Vagina (tissue), 2 donors: ENCODE measurements around the gene ISG15. TPM values are rescaled to one million over a fixed set of nuclear protein-coding genes. Genes with fewer than 3 reads are reported as not detected.

Source experiments
- DNase-seq, 2 donors: peaks; one replicate each; pipeline ENCODE4 v3.0.0-alpha.2; 2017; ENCODE audit errors: extremely low spot score in 2 of 2
- H3K27ac ChIP-seq: fragments of 200-600 bp; sonication (generic); one replicate; pipeline ENCODE4 v1.5.1; 2019
- H3K27me3 ChIP-seq: fragments of 200-600 bp; sonication (generic); one replicate; pipeline ENCODE4 v1.5.1; 2019
- H3K36me3 ChIP-seq, 2 donors: fragments of 200-600 bp; sonication (generic); one replicate each; pipeline ENCODE4 v1.5.1; 2017 to 2019
- H3K4me1 ChIP-seq: fragments of 200-600 bp; sonication (generic); one replicate; pipeline ENCODE4 v1.5.1; 2019
- H3K4me3 ChIP-seq, 2 donors: fragments of 200-600 bp; sonication (generic); 1 replicate in 1 of 2; 2 replicates in 1 of 2; pipeline ENCODE4 v1.5.1; 2016 to 2019
- H3K9me3 ChIP-seq: fragments of 200-600 bp; sonication (generic); one replicate; pipeline ENCODE4 v1.5.1; 2019
- POLR2A ChIP-seq, 2 donors: fragments of 450-650 bp; IDR thresholded peaks; one replicate each; pipeline ENCODE4 v1.6.1; 2017; ENCODE audit warnings: antibody characterized with exemption in 2 of 2, mild to moderate bottlenecking in 2 of 2, moderate library complexity in 2 of 2
- POLR2AphosphoS5 ChIP-seq, 2 donors: sonication (generic); formaldehyde crosslinking; IDR thresholded peaks; one replicate each; pipeline ENCODE4 v1.9.0; 2017; ENCODE audit warnings: antibody characterized with exemption in 2 of 2, mild to moderate bottlenecking in 2 of 2, low read depth in 1 of 2; ENCODE audit not compliant: insufficient read depth in 1 of 2
- intact Hi-C: fragments of 100-400 bp; cut with DNase I; formaldehyde crosslinking; loops from one replicate; pipeline ENCODE4 v1.15.1; 2023
- total RNA-seq: library from RNA; depleted of rRNA; stranded (reverse); fragments of >200 nt; gene quantifications from one replicate; pipeline ENCODE4 v1.2.3, GENCODE V29; 2016
- TF ChIP-seq, protein P1 (sequence below), 3 experiments: fragments of 450-650 bp in 2 of 3; fragments of 200-600 bp in 1 of 3; sonication (generic) in 1 of 3; IDR thresholded peaks; one replicate each; pipeline ENCODE4 v1.5.1; 2017 to 2019; ENCODE audit warnings: antibody characterized with exemption in 3 of 3, mild to moderate bottlenecking in 2 of 3, moderate library complexity in 2 of 3

ISG15 gene
- total RNA-seq, 1 donor from 2014 or later: 29.0 TPM

DNA sequence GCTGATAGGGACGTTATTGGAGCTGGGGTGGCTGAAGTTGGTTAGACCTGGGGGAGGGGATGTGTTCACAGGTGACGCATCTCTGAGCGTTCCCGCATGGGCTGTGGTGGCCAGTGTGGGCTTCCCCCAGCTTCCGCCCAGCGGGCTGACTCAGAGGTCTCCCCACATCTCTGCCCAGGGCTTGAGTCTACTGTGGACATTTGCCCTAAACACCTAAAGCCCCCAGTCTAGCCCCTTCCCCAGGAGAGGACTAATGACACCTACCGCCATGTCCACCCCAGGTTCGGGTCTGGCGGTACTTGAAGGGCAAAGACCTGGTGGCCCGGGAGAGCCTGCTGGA, 8.6 kb downstream of the ISG15 start:
- no peak for TF ChIP-seq POLR2A (IDR thresholded peaks at IDR 0.05)
- TF ChIP-seq, protein P1, sequence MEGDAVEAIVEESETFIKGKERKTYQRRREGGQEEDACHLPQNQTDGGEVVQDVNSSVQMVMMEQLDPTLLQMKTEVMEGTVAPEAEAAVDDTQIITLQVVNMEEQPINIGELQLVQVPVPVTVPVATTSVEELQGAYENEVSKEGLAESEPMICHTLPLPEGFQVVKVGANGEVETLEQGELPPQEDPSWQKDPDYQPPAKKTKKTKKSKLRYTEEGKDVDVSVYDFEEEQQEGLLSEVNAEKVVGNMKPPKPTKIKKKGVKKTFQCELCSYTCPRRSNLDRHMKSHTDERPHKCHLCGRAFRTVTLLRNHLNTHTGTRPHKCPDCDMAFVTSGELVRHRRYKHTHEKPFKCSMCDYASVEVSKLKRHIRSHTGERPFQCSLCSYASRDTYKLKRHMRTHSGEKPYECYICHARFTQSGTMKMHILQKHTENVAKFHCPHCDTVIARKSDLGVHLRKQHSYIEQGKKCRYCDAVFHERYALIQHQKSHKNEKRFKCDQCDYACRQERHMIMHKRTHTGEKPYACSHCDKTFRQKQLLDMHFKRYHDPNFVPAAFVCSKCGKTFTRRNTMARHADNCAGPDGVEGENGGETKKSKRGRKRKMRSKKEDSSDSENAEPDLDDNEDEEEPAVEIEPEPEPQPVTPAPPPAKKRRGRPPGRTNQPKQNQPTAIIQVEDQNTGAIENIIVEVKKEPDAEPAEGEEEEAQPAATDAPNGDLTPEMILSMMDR (IDR thresholded peaks at IDR 0.05): no peak
- no peak for TF ChIP-seq POLR2AphosphoS5 (IDR thresholded peaks at IDR 0.05; ENCODE audit: insufficient read depth in 1 of 2, low read depth in 1 of 2)
- peaks cover 46% of the 10 kb centered on the region for H3K4me1 ChIP-seq
- no peaks in the 10 kb centered on the region for H3K9me3 ChIP-seq
- no peak overlapping the region for H3K4me3 ChIP-seq
- no peak overlapping the region for H3K27ac ChIP-seq
- no peaks in the 10 kb centered on the region for H3K36me3 ChIP-seq
- no peaks in the 10 kb centered on the region for H3K27me3 ChIP-seq
- intact Hi-C loops: no loop called here
- DNase-seq: no peak

DNA sequence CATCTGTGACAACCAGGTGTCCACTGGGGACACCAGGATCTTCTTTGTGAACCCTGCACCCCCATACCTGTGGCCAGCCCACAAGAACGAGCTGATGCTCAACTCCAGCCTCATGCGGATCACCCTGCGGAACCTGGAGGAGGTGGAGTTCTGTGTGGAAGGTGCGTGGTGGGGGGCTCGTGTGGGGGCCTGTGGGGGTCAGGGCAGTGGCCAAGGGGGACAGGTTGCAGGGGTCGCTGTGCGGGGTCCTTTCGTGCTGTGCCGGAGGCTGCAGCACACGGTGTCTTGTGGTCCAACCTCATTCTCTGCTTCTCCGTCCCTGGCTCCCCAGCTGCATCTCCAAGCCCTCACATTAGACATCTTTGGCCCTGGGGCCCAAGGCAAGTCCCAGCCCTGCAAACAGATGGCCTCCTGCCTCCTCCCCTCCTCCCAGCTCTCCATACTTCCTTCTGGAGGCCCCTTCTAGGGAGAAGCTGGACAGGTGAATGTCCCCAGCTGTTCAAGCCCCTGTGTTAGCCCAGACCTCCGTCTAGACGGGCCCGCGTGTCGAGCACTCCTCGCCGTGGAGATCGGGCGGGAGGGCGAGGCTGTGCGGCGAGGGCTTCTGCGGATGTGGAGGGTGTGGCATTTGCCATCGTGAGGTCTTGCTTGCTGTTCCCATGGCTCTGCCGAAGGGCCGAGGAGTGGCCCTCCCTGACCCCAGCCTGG, 9.2 kb downstream of the ISG15 start:
- intact Hi-C loops: no loop called here
- TF ChIP-seq POLR2A (IDR thresholded peaks at IDR 0.05) (no peak), POLR2AphosphoS5 (IDR thresholded peaks at IDR 0.05; ENCODE audit: insufficient read depth in 1 of 2, low read depth in 1 of 2) (no peak)
- TF ChIP-seq, protein P1 (IDR thresholded peaks at IDR 0.05): no peak
- Histone ChIP-seq H3K36me3 (no peaks in the 10 kb centered on the region), H3K27ac (no peak overlapping the region), H3K27me3 (no peaks in the 10 kb centered on the region), H3K9me3 (no peaks in the 10 kb centered on the region), H3K4me3 (no peak overlapping the region), H3K4me1 (peaks cover 48% of the 10 kb centered on the region)
- DNase-seq: no peak

- no peak for DNase-seq
- Histone ChIP-seq H3K27me3 (no peaks in the 10 kb centered on the region), H3K36me3 (no peaks in the 10 kb centered on the region), H3K4me1 (peaks cover 47% of the 10 kb centered on the region), H3K9me3 (no peaks in the 10 kb centered on the region), H3K4me3 (no peak overlapping the region), H3K27ac (no peak overlapping the region)
- intact Hi-C loops: no loop called here
- TF ChIP-seq POLR2AphosphoS5 (IDR thresholded peaks at IDR 0.05; ENCODE audit: insufficient read depth in 1 of 2, low read depth in 1 of 2) (no peak), POLR2A (IDR thresholded peaks at IDR 0.05) (no peak)
- TF ChIP-seq, protein P1 (IDR thresholded peaks at IDR 0.05): no peak
Measured at GRCh38 chr1:1023700-1024099, 10.4 kb downstream of the ISG15 start.

GRCh38 chr1:1024149-1024770, 11.0 kb downstream of the ISG15 start:
- no peaks in the 10 kb centered on the region for H3K9me3 ChIP-seq
- no peak overlapping the region for H3K4me3 ChIP-seq
- H3K36me3 ChIP-seq: no peaks in the 10 kb centered on the region
- intact Hi-C loops: no loop called here
- no peak overlapping the region for H3K27ac ChIP-seq
- peaks cover 42% of the 10 kb centered on the region for H3K4me1 ChIP-seq
- no peak for DNase-seq
- no peak for TF ChIP-seq POLR2A (IDR thresholded peaks at IDR 0.05)
- TF ChIP-seq POLR2AphosphoS5 (IDR thresholded peaks at IDR 0.05; ENCODE audit: insufficient read depth in 1 of 2, low read depth in 1 of 2): no peak
- TF ChIP-seq, protein P1 (IDR thresholded peaks at IDR 0.05): no peak
- H3K27me3 ChIP-seq: no peaks in the 10 kb centered on the region
